DMS153 treated with DMSO at 0.1 percent for 48 hours (cell line): ENCODE measurements around the gene TUG1.

Experiments used
- DNase-seq: peaks from one replicate; lab custom pipeline; 2025; ENCODE audit not compliant: unreplicated experiment; lab: John Stamatoyannopoulos, UW

The TUG1 gene

GRCh38 chr22:30968924-30969531, at the start of gene TUG1:
Gene TUG1, plus strand, starts transcription at chr22:30969265.
- peak; percentile 87 for DNase-seq

GRCh38 chr22:30919973-30920372, 49.1 kb upstream of the TUG1 start:
- DNase-seq: no peak

- DNase-seq: peak; percentile 23
Observed at GRCh38 chr22:30920407-30920806, 48.7 kb upstream of the TUG1 start.

GRCh38 chr22:30921108-30921507, 48.0 kb upstream of the TUG1 start:
- DNase-seq: no peak

GRCh38 chr22:30922151-30922611, 46.9 kb upstream of the TUG1 start:
- no peak for DNase-seq

GRCh38 chr22:30923168-30923900, 45.7 kb upstream of the TUG1 start:
- DNase-seq: no peak

GRCh38 chr22:30925667-30926066, 43.4 kb upstream of the TUG1 start:
- no peak for DNase-seq

- no peak for DNase-seq
Observed at GRCh38 chr22:30926706-30927105, 42.4 kb upstream of the TUG1 start.

GRCh38 chr22:30927806-30928205, 41.3 kb upstream of the TUG1 start:
- DNase-seq: no peak

GRCh38 chr22:30928401-30928800, 40.7 kb upstream of the TUG1 start:
- no peak for DNase-seq

- DNase-seq: no peak
Observed at GRCh38 chr22:30930228-30930627, 38.8 kb upstream of the TUG1 start.

- DNase-seq: no peak
Observed at GRCh38 chr22:30931541-30932300, 37.3 kb upstream of the TUG1 start.

- DNase-seq: no peak
Observed at GRCh38 chr22:30932661-30933060, 36.4 kb upstream of the TUG1 start.

GRCh38 chr22:30933457-30933856, 35.6 kb upstream of the TUG1 start:
- no peak for DNase-seq

GRCh38 chr22:30934053-30934452, 35.0 kb upstream of the TUG1 start:
- DNase-seq: no peak

- no peak for DNase-seq
Observed at GRCh38 chr22:30940685-30941362, 28.2 kb upstream of the TUG1 start.

- no peak for DNase-seq
Observed at GRCh38 chr22:30941363-30941740, 27.7 kb upstream of the TUG1 start.

GRCh38 chr22:30943368-30943767, 25.7 kb upstream of the TUG1 start:
- DNase-seq: no peak

GRCh38 chr22:30944986-30945385, 24.1 kb upstream of the TUG1 start:
- no peak for DNase-seq

GRCh38 chr22:30945653-30946052, 23.4 kb upstream of the TUG1 start:
- no peak for DNase-seq

GRCh38 chr22:30946354-30946753, 22.7 kb upstream of the TUG1 start:
- no peak for DNase-seq
